ENCODE measurements around the gene DCDC2.
A peak's percentile ranks its signal among the peaks of the same experiment; 100 is the strongest.
"Not testable (repeated sequence)": the region's sequence is repeated elsewhere in the genome, so short reads cannot be mapped to it uniquely, and the experiment has no call there.

The DCDC2 gene

GRCh38 chr6:24357336-24358218 lies at the start of gene DCDC2:
Gene DCDC2 (minus strand): TSS chr6:24358059. CDS start chr6:24357750, 309 bp downstream.
- DNase-seq (ENCODE audit: low spot score): no peak

- DNase-seq (ENCODE audit: low spot score): no peak
Measured at GRCh38 chr6:24405262-24405661, 47.4 kb upstream of the DCDC2 start.

- DNase-seq (ENCODE audit: low spot score): no peak
Measured at GRCh38 chr6:24403501-24403824, 45.6 kb upstream of the DCDC2 start.

GRCh38 chr6:24402697-24403500 lies 45.0 kb upstream of the DCDC2 start, which contains the start of gene MRS2:
Gene MRS2 (plus strand): TSS chr6:24402936. CDS start chr6:24403047, 111 bp downstream.
- DNase-seq (ENCODE audit: low spot score): peak; percentile 82

- DNase-seq (ENCODE audit: low spot score): no peak
Measured at GRCh38 chr6:24401458-24401857, 43.6 kb upstream of the DCDC2 start.

GRCh38 chr6:24400045-24401039 lies 42.5 kb upstream of the DCDC2 start:
- not testable (repeated sequence) for DNase-seq (ENCODE audit: low spot score)

GRCh38 chr6:24397631-24398030 lies 39.8 kb upstream of the DCDC2 start:
- DNase-seq (ENCODE audit: low spot score): no peak

- DNase-seq (ENCODE audit: low spot score): peak; percentile 7
Measured at GRCh38 chr6:24396824-24397223, 39.0 kb upstream of the DCDC2 start.

GRCh38 chr6:24394780-24395437 lies 37.0 kb upstream of the DCDC2 start:
- no peak for DNase-seq (ENCODE audit: low spot score)

- DNase-seq (ENCODE audit: low spot score): no peak
Measured at GRCh38 chr6:24394061-24394779, 36.4 kb upstream of the DCDC2 start.

GRCh38 chr6:24391756-24392405 lies 34.0 kb upstream of the DCDC2 start:
- DNase-seq (ENCODE audit: low spot score): peak; percentile 30

- DNase-seq (ENCODE audit: low spot score): no peak
Measured at GRCh38 chr6:24391208-24391607, 33.3 kb upstream of the DCDC2 start.

- DNase-seq (ENCODE audit: low spot score): no peak
Measured at GRCh38 chr6:24387818-24388217, 30.0 kb upstream of the DCDC2 start.

- no peak for DNase-seq (ENCODE audit: low spot score)
Measured at GRCh38 chr6:24385536-24386269, 27.8 kb upstream of the DCDC2 start.

GRCh38 chr6:24384369-24385130 lies 26.7 kb upstream of the DCDC2 start:
- not testable (repeated sequence) for DNase-seq (ENCODE audit: low spot score)

GRCh38 chr6:24382891-24383494 lies 25.1 kb upstream of the DCDC2 start:
- DNase-seq (ENCODE audit: low spot score): not testable (repeated sequence)

- no peak for DNase-seq (ENCODE audit: low spot score)
Measured at GRCh38 chr6:24382220-24382540, 24.3 kb upstream of the DCDC2 start.

Data from NAMALWA (cell line).